Adrenal gland (tissue), 5 donors: ENCODE measurements around the gene PCID2.

Experiments
- CTCF ChIP-seq, 6 experiments: fragments of 450-650 bp in 4 of 6; fragments of 200-600 bp in 2 of 6; sonication (generic) in 1 of 6; IDR thresholded peaks; 1 replicate in 5 of 6; 2 replicates in 1 of 6; pipeline versions ENCODE4 v1.5.1 to v1.8.0; 2016 to 2021; ENCODE audit warnings: antibody characterized with exemption in 6 of 6, mild to moderate bottlenecking in 2 of 6, moderate library complexity in 1 of 6
- POLR2A ChIP-seq, 2 donors: fragments of 450-650 bp; IDR thresholded peaks; one replicate each; pipeline ENCODE4 v1.6.1; 2017; ENCODE audit warnings: antibody characterized with exemption in 2 of 2, mild to moderate bottlenecking in 2 of 2, moderate library complexity in 1 of 2
- donor health status: DM: no; HTN: no; CAD: no.

GRCh38 chr13:113140677-113141600, 67.5 kb downstream of the PCID2 start:
- no peak for TF ChIP-seq CTCF (IDR thresholded peaks at IDR 0.05)
- TF ChIP-seq POLR2A (IDR thresholded peaks at IDR 0.05) = no peak
